ENCODE data around the gene KLHL20.
"Not testable (repeated sequence)": the region's sequence is repeated elsewhere in the genome, so short reads cannot be mapped to it uniquely, and the experiment has no call there.

The KLHL20 gene

GRCh38 chr1:173714759-173715537, at the start of gene KLHL20:
TSS of gene KLHL20 (plus strand) at chr1:173714981. CDS start at chr1:173716044, 1,063 bp downstream.
- Histone ChIP-seq H3K4me3 (ENCODE audit: low read depth in 1 of 2, low read length in 2 of 2) (peak within 1 kb of the TSS; percentile 85 to 93), H3K27me3 (ENCODE audit: control insufficient read depth in 1 of 2, insufficient read depth in 2 of 2, low read length in 2 of 2) (no peaks in the 10 kb centered on the region), H3K27ac (ENCODE audit: low read depth, low read length) (peak within 1 kb of the TSS; percentile 92), H3K4me1 (ENCODE audit: insufficient read depth, low read length) (peaks cover 13% of the 10 kb centered on the region), H3K36me3 (ENCODE audit: insufficient read depth, low read length) (peaks cover 4% of the 10 kb centered on the region), H3K9ac (ENCODE audit: low read length) (peak within 1 kb of the TSS; percentile 95), H3K9me3 (ENCODE audit: low read length) (no peaks in the 10 kb centered on the region)

GRCh38 chr1:173666646-173667045, 48.1 kb upstream of the KLHL20 start:
- no peaks in the 10 kb centered on the region for H3K4me1 ChIP-seq (ENCODE audit: insufficient read depth, low read length)

GRCh38 chr1:173669491-173669941, 45.3 kb upstream of the KLHL20 start, which contains the start of gene ANKRD45:
TSS of gene ANKRD45 (minus strand) at chr1:173669851. CDS start at chr1:173659418, 10,433 bp downstream.
- no peaks in the 10 kb centered on the region for H3K36me3 ChIP-seq (ENCODE audit: insufficient read depth, low read length)
- H3K4me3 ChIP-seq (ENCODE audit: low read depth in 1 of 2, low read length in 2 of 2): peak within 1 kb of the TSS in 1 of 2 donors; percentile 1
- no peak within 1 kb of the TSS for H3K27ac ChIP-seq (ENCODE audit: low read depth, low read length)
- peaks cover 5 to 10% of the 10 kb centered on the region in 2 donors for H3K27me3 ChIP-seq (ENCODE audit: control insufficient read depth in 1 of 2, insufficient read depth in 2 of 2, low read length in 2 of 2)
- no peaks in the 10 kb centered on the region for H3K9me3 ChIP-seq (ENCODE audit: low read length)
- H3K9ac ChIP-seq (ENCODE audit: low read length): no peak within 1 kb of the TSS
- H3K4me1 ChIP-seq (ENCODE audit: insufficient read depth, low read length): no peaks in the 10 kb centered on the region

More at GRCh38 chr1:173666646-173667045, 48.1 kb upstream of the KLHL20 start:
- no peak overlapping the region for H3K4me3 ChIP-seq (ENCODE audit: low read depth in 1 of 2, low read length in 2 of 2)
- H3K9me3 ChIP-seq (ENCODE audit: low read length): no peaks in the 10 kb centered on the region
- H3K36me3 ChIP-seq (ENCODE audit: insufficient read depth, low read length): no peaks in the 10 kb centered on the region
- peaks cover 5 to 10% of the 10 kb centered on the region in 2 donors for H3K27me3 ChIP-seq (ENCODE audit: control insufficient read depth in 1 of 2, insufficient read depth in 2 of 2, low read length in 2 of 2)
- no peak overlapping the region for H3K27ac ChIP-seq (ENCODE audit: low read depth, low read length)
- H3K9ac ChIP-seq (ENCODE audit: low read length): no peak overlapping the region

GRCh38 chr1:173674496-173674895, 40.3 kb upstream of the KLHL20 start:
- not testable (repeated sequence) for H3K9ac ChIP-seq (ENCODE audit: low read length); H3K9me3 ChIP-seq (ENCODE audit: low read length); H3K4me3 ChIP-seq (ENCODE audit: low read depth in 1 of 2, low read length in 2 of 2); H3K4me1 ChIP-seq (ENCODE audit: insufficient read depth, low read length); H3K27me3 ChIP-seq (ENCODE audit: control insufficient read depth in 1 of 2, insufficient read depth in 2 of 2, low read length in 2 of 2); H3K36me3 ChIP-seq (ENCODE audit: insufficient read depth, low read length); H3K27ac ChIP-seq (ENCODE audit: low read depth, low read length)

- H3K9me3 ChIP-seq (ENCODE audit: low read length); H3K36me3 ChIP-seq (ENCODE audit: insufficient read depth, low read length); H3K4me3 ChIP-seq (ENCODE audit: low read depth in 1 of 2, low read length in 2 of 2); H3K9ac ChIP-seq (ENCODE audit: low read length); H3K27me3 ChIP-seq (ENCODE audit: control insufficient read depth in 1 of 2, insufficient read depth in 2 of 2, low read length in 2 of 2); H3K27ac ChIP-seq (ENCODE audit: low read depth, low read length); H3K4me1 ChIP-seq (ENCODE audit: insufficient read depth, low read length): not testable (repeated sequence)
Measured at GRCh38 chr1:173680152-173680551, 34.6 kb upstream of the KLHL20 start.

GRCh38 chr1:173682184-173682583, 32.6 kb upstream of the KLHL20 start:
- Histone ChIP-seq H3K27me3 (ENCODE audit: control insufficient read depth in 1 of 2, insufficient read depth in 2 of 2, low read length in 2 of 2) (no peaks in the 10 kb centered on the region), H3K4me1 (ENCODE audit: insufficient read depth, low read length) (no peaks in the 10 kb centered on the region), H3K9me3 (ENCODE audit: low read length) (no peaks in the 10 kb centered on the region), H3K27ac (ENCODE audit: low read depth, low read length) (peak overlapping the region; percentile 10), H3K4me3 (ENCODE audit: low read depth in 1 of 2, low read length in 2 of 2) (no peak overlapping the region), H3K9ac (ENCODE audit: low read length) (no peak overlapping the region), H3K36me3 (ENCODE audit: insufficient read depth, low read length) (no peaks in the 10 kb centered on the region)

- H3K4me1 ChIP-seq (ENCODE audit: insufficient read depth, low read length); H3K36me3 ChIP-seq (ENCODE audit: insufficient read depth, low read length); H3K9me3 ChIP-seq (ENCODE audit: low read length); H3K27ac ChIP-seq (ENCODE audit: low read depth, low read length); H3K4me3 ChIP-seq (ENCODE audit: low read depth in 1 of 2, low read length in 2 of 2); H3K27me3 ChIP-seq (ENCODE audit: control insufficient read depth in 1 of 2, insufficient read depth in 2 of 2, low read length in 2 of 2); H3K9ac ChIP-seq (ENCODE audit: low read length): not testable (repeated sequence)
Measured at GRCh38 chr1:173683838-173684237, 30.9 kb upstream of the KLHL20 start.

GRCh38 chr1:173685121-173685520, 29.7 kb upstream of the KLHL20 start:
- not testable (repeated sequence) for H3K27me3 ChIP-seq (ENCODE audit: control insufficient read depth in 1 of 2, insufficient read depth in 2 of 2, low read length in 2 of 2); H3K9me3 ChIP-seq (ENCODE audit: low read length)

GRCh38 chr1:173688300-173688699, 26.5 kb upstream of the KLHL20 start:
- Histone ChIP-seq H3K9ac (ENCODE audit: low read length) (no peak overlapping the region), H3K36me3 (ENCODE audit: insufficient read depth, low read length) (no peaks in the 10 kb centered on the region), H3K4me1 (ENCODE audit: insufficient read depth, low read length) (no peaks in the 10 kb centered on the region), H3K4me3 (ENCODE audit: low read depth in 1 of 2, low read length in 2 of 2) (no peak overlapping the region), H3K27me3 (ENCODE audit: control insufficient read depth in 1 of 2, insufficient read depth in 2 of 2, low read length in 2 of 2) (no peaks in the 10 kb centered on the region), H3K27ac (ENCODE audit: low read depth, low read length) (no peak overlapping the region), H3K9me3 (ENCODE audit: low read length) (no peaks in the 10 kb centered on the region)

More at GRCh38 chr1:173685121-173685520, 29.7 kb upstream of the KLHL20 start:
- H3K36me3 ChIP-seq (ENCODE audit: insufficient read depth, low read length); H3K27ac ChIP-seq (ENCODE audit: low read depth, low read length); H3K4me3 ChIP-seq (ENCODE audit: low read depth in 1 of 2, low read length in 2 of 2); H3K9ac ChIP-seq (ENCODE audit: low read length); H3K4me1 ChIP-seq (ENCODE audit: insufficient read depth, low read length): not testable (repeated sequence)

GRCh38 chr1:173693238-173693637, 21.5 kb upstream of the KLHL20 start:
- H3K27ac ChIP-seq (ENCODE audit: low read depth, low read length): no peak overlapping the region
- no peaks in the 10 kb centered on the region for H3K4me1 ChIP-seq (ENCODE audit: insufficient read depth, low read length)
- H3K9me3 ChIP-seq (ENCODE audit: low read length): no peaks in the 10 kb centered on the region
- no peaks in the 10 kb centered on the region for H3K27me3 ChIP-seq (ENCODE audit: control insufficient read depth in 1 of 2, insufficient read depth in 2 of 2, low read length in 2 of 2)
- no peaks in the 10 kb centered on the region for H3K36me3 ChIP-seq (ENCODE audit: insufficient read depth, low read length)
- no peak overlapping the region for H3K4me3 ChIP-seq (ENCODE audit: low read depth in 1 of 2, low read length in 2 of 2)
- no peak overlapping the region for H3K9ac ChIP-seq (ENCODE audit: low read length)

GRCh38 chr1:173701299-173701698, 13.5 kb upstream of the KLHL20 start:
- H3K27me3 ChIP-seq (ENCODE audit: control insufficient read depth in 1 of 2, insufficient read depth in 2 of 2, low read length in 2 of 2); H3K4me3 ChIP-seq (ENCODE audit: low read depth in 1 of 2, low read length in 2 of 2); H3K9ac ChIP-seq (ENCODE audit: low read length); H3K36me3 ChIP-seq (ENCODE audit: insufficient read depth, low read length); H3K4me1 ChIP-seq (ENCODE audit: insufficient read depth, low read length); H3K27ac ChIP-seq (ENCODE audit: low read depth, low read length); H3K9me3 ChIP-seq (ENCODE audit: low read length): not testable (repeated sequence)

- Histone ChIP-seq H3K27me3 (ENCODE audit: control insufficient read depth in 1 of 2, insufficient read depth in 2 of 2, low read length in 2 of 2) (no peaks in the 10 kb centered on the region), H3K9ac (ENCODE audit: low read length) (no peak overlapping the region), H3K4me3 (ENCODE audit: low read depth in 1 of 2, low read length in 2 of 2) (no peak overlapping the region), H3K9me3 (ENCODE audit: low read length) (no peaks in the 10 kb centered on the region), H3K36me3 (ENCODE audit: insufficient read depth, low read length) (no peaks in the 10 kb centered on the region), H3K27ac (ENCODE audit: low read depth, low read length) (no peak overlapping the region), H3K4me1 (ENCODE audit: insufficient read depth, low read length) (no peaks in the 10 kb centered on the region)
Measured at GRCh38 chr1:173702736-173703135, 12.0 kb upstream of the KLHL20 start.
